Muscle of back (tissue), 11 donors: ENCODE results near the gene LAYN. TPM values are rescaled to one million over a fixed set of nuclear protein-coding genes. Genes with fewer than 3 reads are reported as not detected.

ENCODE experiments used
- DNase-seq, 3 donors: peaks; one replicate each; pipeline versions ENCODE4 v3.0.0 to v3.0.0-alpha.2; 2013
- polyA plus RNA-seq, 10 donors: library from polyadenylated mRNA; unstranded; fragments of 120-200 nt; gene quantifications; one replicate each; pipeline ENCODE4 v1.2.1, GENCODE V29; 2013; ENCODE audit not compliant: insufficient read length in 10 of 10

Gene LAYN
- polyA plus RNA-seq, 10 donors, result 4.1 to 8.9 (median 6.9) TPM

DNA sequence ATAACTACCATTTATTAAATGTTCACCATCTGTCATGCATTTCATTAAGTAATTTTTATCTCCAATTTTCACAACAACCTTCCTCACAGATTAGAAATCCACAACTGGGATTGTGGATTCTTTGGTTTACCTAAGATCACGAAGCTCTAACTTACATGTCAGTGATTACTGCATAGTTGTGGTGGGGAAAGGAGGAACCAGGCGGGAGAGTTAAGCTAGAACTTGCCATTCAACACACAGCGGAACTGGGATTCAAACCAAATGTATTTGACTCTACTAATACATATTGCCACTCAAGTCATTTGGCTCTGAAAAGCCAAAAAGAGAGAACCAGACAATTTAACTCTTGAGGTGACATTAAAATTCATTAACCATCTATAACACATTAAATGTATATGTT lies 10.4 kb upstream of the LAYN start:
- DNase-seq, result no peak

GRCh38 chr11:111531136-111531535 lies 9.4 kb upstream of the LAYN start:
- DNase-seq, result no peak

DNA sequence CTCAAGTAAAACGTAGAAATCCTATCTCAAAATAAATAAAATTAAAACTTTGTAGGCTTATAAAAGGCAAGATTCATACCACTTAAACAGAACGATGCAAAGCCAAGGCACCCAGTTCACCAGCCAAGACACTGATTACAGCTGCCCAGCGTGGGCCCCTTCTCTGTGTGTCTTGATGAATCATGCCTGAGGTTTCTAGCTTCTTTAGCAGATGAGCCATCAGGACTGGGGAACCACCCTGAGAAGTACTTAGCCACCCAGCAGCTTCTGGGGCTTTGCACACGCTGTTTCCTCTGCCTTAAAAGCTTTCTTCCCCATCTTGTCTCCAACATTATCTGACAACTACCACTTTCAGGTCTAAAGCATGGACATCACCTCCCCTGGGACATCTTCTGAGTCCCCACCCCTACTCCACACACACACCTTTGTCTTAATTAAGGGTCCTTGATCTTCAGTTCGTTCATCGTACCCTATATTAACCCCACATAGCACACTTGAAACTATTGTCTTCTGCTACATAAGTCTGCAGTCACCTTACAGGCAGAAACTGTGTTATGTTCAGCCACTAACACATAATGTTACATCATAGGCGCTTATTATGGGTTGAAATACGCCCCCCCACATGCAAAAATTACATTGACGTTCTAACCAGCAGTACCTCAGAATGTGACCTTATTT lies 8.7 kb upstream of the LAYN start:
- DNase-seq, result peak in 1 of 3 donors; percentile 75

GRCh38 chr11:111532365-111532709 lies 8.2 kb upstream of the LAYN start:
- no peak for DNase-seq

GRCh38 chr11:111535281-111535680 lies 5.2 kb upstream of the LAYN start:
- DNase-seq, result no peak

GRCh38 chr11:111537336-111537860 lies 3.1 kb upstream of the LAYN start:
- DNase-seq, result no peak

- DNase-seq, result no peak
These were observed 2.0 kb upstream of the LAYN start for GRCh38 chr11:111538407-111539114.

- no peak for DNase-seq
These were observed 950 bp upstream of the LAYN start for GRCh38 chr11:111539426-111540113.

GRCh38 chr11:111540937-111541253 lies 375 bp downstream of the LAYN start:
- peak in 2 of 3 donors; percentile 22 to 74 for DNase-seq

- peak; percentile 64 to 77 (median 69) for DNase-seq
These were observed 938 bp downstream of the LAYN start for GRCh38 chr11:111541254-111542061.

DNA sequence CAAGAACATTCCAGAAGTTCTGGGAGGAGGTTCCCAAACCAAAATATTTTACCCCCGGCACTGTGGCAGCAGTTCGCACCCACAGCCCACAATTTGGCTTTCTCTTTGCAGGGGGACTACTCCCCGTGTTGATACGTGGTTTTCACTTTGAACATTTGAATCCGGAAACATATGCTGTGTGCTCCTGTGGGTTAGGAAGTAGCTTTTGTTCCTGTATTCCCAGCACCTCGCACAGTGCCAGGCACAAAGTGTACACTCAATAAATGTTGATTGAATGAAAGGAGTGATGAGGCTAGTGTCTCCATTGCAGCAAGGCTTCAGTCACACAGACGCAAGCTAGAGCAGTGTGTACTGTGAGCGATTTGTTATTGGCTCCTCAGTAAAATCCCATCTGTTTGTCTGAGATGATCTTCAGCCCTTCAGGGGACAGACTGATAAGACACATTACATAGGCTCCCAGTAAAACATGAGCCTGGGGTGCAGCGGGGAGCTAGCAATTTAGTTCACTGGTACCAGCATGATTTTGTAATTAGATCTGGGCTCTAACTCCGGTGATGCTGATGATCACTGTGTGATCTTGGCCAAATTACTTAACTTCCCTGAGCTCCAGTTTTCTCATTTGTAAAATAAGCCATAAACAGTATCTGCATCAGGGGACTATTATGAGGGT lies 2.2 kb downstream of the LAYN start:
- DNase-seq, result peak in 1 of 3 donors; percentile 12

DNA sequence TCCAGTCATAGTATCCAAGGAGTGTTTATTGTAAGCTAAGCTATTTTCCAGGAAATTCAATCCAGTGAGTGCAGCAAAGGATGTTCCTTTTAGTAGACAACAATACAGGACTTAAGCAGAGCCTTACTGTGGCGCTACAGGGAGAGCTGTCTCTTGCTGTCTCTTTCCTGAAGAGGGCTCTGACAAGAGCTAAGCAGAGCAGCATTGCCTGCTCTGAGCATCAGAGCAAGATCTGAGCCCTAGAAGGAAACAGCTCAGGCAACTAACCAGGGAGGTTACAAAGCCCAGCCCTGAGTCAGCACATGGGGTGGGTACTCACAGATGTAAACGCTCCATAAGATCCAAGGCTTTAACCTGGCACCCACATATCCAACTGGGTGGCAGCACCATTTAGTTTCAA lies 8.0 kb downstream of the LAYN start:
- no peak for DNase-seq

GRCh38 chr11:111549196-111549868 lies 8.8 kb downstream of the LAYN start:
- DNase-seq, result no peak

- no peak for DNase-seq
These were observed 9.3 kb downstream of the LAYN start for GRCh38 chr11:111549869-111550203.

GRCh38 chr11:111550258-111550657 lies 9.7 kb downstream of the LAYN start:
- DNase-seq, result no peak

- no peak for DNase-seq
These were observed 14.0 kb downstream of the LAYN start for GRCh38 chr11:111554532-111554931.

DNA sequence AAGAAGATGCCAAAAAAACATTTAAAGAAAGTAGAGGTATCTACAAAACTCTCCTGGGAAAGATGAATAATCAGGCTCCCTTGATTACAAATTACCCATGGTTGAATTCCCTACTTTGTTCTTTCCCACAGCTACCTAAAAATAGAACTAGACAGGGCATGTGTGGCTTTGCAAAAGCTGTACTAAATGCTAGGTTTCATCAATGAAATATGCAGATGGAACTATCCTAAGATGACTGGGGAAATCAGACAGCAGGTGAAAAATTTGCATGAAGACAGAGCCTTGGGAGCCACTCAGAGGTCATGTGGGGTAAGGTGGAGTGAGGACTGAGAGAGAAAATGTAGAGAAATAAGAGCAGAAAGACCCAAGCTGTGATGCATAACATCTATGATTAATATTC lies 14.7 kb downstream of the LAYN start:
- peak in 1 of 3 donors; percentile 49 for DNase-seq

DNA sequence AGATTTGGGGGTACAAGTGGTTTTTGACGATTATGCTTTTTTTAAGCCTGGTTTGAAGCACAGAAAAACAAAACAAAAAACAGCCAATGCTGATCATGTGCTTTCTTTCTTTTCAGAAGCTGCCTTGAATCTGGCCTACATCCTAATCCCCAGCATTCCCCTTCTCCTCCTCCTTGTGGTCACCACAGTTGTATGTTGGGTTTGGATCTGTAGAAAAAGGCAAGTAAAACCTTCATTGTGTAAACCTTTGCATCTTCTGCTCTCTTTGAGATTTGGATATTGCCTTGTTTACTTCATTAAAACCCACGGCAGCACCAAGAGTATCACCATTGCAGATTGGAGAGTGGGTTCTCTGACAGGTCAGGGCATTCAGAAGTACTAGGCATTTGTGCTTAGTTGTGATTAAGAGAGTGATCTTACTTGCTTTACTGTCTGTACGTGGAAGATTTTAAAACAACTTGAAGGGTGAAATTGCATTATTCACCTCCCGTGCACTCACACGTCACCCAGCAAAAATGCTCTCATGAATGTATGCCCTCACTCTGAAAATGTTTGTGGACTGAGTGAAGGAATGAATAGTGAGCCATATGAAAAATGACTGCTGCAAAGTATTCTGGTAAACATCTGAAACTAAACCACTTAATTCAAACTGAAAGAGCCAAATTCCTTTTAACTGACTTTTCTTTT lies 17.0 kb downstream of the LAYN start:
- DNase-seq, result peak in 1 of 3 donors; percentile 97

DNA sequence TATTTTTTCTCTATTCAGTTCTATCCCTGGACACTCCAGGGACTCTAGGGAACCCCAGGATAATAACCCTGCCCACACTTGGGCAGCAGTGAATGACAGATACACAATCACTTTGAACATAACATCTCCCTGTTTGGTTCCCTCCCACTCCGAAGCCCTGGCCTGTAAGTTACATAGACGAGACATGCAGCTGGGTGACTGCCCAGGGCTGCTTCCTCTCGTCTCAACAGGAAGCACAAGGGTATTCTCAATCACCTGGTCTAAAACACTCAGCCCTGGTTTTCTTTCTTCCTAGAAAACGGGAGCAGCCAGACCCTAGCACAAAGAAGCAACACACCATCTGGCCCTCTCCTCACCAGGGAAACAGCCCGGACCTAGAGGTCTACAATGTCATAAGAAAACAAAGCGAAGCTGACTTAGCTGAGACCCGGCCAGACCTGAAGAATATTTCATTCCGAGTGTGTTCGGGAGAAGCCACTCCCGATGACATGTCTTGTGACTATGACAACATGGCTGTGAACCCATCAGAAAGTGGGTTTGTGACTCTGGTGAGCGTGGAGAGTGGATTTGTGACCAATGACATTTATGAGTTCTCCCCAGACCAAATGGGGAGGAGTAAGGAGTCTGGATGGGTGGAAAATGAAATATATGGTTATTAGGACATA lies 19.4 kb downstream of the LAYN start:
- DNase-seq, result no peak

DNA sequence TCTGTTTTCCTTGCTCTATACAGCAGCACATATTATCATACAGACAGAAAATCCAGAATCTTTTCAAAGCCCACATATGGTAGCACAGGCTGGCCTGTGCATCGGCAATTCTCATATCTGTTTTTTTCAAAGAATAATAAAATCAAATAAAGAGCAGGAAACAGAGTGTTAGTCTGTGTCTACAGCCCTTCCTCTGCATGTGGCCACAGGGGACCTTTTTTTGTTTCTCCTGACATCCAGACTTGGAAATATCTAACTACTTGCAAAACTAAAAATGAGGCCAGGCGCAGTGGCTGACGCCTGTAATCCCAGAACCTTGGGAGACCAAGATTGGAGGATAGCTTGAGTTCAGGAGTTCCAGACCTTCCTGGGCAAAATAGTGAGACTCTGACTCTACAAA lies 20.3 kb downstream of the LAYN start:
- no peak for DNase-seq
